SK-N-MC (cell line): ENCODE measurements around the gene BMPR1A.

Experiments
- EZH2 ChIP-seq: fragments of 200-600 bp; sonication (generic); IDR thresholded peaks from one replicate; pipeline ENCODE4 v1.6.1; 2017; ENCODE audit warnings: antibody characterized with exemption
- FOXP2 ChIP-seq: optimal IDR thresholded peaks from 2 replicates; pipeline ENCODE3; 2011; ENCODE audit warnings: mild to moderate bottlenecking, moderate library complexity; ENCODE audit not compliant: insufficient read depth; ENCODE audit errors: extremely low read length, control extremely low read depth
- POLR2AphosphoS5 ChIP-seq: IDR thresholded peaks from 2 replicates; pipeline ENCODE4 v1.6.1; 2012; ENCODE audit warnings: mild to moderate bottlenecking, low read depth, low read length, borderline replicate concordance

GRCh38 chr10:86782701-86783418, 26.4 kb downstream of the BMPR1A start:
- TF ChIP-seq POLR2AphosphoS5 = no peak
- TF ChIP-seq EZH2 = no peak
- no peak for TF ChIP-seq FOXP2
